NT2/D1 (cell line): ENCODE measurements around the gene ST3GAL4.

Experiments
- YY1 ChIP-seq: IDR thresholded peaks from 2 replicates; pipeline ENCODE4 v1.6.1; 2011; ENCODE audit not compliant: insufficient read length, insufficient read depth
- ZNF274 ChIP-seq: IDR thresholded peaks from 2 replicates; pipeline ENCODE4 v1.6.1; 2011; ENCODE audit warnings: mild to moderate bottlenecking, low read depth, low read length

- TF ChIP-seq YY1 (no peak), ZNF274 (no peak)
Measured at GRCh38 chr11:126404367-126404766, 48.9 kb downstream of the ST3GAL4 start.
